Liver (tissue), 9 donors: ENCODE measurements around the gene CUBN. TPM values are rescaled to one million over a fixed set of nuclear protein-coding genes. Genes with fewer than 3 reads are reported as not detected.

ENCODE experiments used
- DNase-seq: peaks from one replicate; pipeline ENCODE4 v3.0.0-alpha.2; 2017; ENCODE audit warnings: low spot score
- H3K27ac ChIP-seq, 2 donors: one replicate each; pipeline ENCODE4 v1.7.0; 2013; ENCODE audit warnings: inconsistent platforms in 2 of 2, low read length in 2 of 2, control low read depth in 1 of 2, low read depth in 1 of 2, mild to moderate bottlenecking in 1 of 2
- H3K27me3 ChIP-seq, 4 donors: one replicate each; pipeline versions ENCODE4 v1.6.1 to v1.7.0; 2013; ENCODE audit warnings: low read length in 3 of 4, inconsistent platforms in 1 of 4, mild to moderate bottlenecking in 1 of 4, moderate library complexity in 1 of 4; ENCODE audit not compliant: control insufficient read depth in 4 of 4, insufficient read depth in 4 of 4
- H3K36me3 ChIP-seq, 4 donors: one replicate each; pipeline versions ENCODE4 v1.6.1 to v1.7.0; 2013; ENCODE audit warnings: low read length in 3 of 4, mild to moderate bottlenecking in 3 of 4, low read depth in 1 of 4, moderate library complexity in 1 of 4; ENCODE audit not compliant: control insufficient read depth in 4 of 4, insufficient read depth in 3 of 4
- H3K4me1 ChIP-seq, 4 donors: one replicate each; pipeline versions ENCODE4 v1.6.1 to v1.7.0; 2013; ENCODE audit warnings: low read length in 3 of 4, mild to moderate bottlenecking in 3 of 4, moderate library complexity in 1 of 4; ENCODE audit not compliant: control insufficient read depth in 4 of 4, insufficient read depth in 4 of 4
- H3K4me3 ChIP-seq, 3 donors: one replicate each; pipeline versions ENCODE4 v1.6.1 to v1.7.0; 2013; ENCODE audit warnings: low read length in 3 of 3, control low read depth in 1 of 3, low read depth in 1 of 3, mild to moderate bottlenecking in 1 of 3
- H3K9ac ChIP-seq, 2 donors: one replicate each; pipeline ENCODE4 v1.7.0; 2013; ENCODE audit warnings: low read length in 2 of 2, mild to moderate bottlenecking in 2 of 2, moderate library complexity in 2 of 2, control low read depth in 1 of 2, low read depth in 1 of 2
- H3K9me3 ChIP-seq, 4 donors: one replicate each; pipeline versions ENCODE4 v1.6.1 to v1.7.0; 2013; ENCODE audit warnings: low read length in 3 of 4; ENCODE audit not compliant: control insufficient read depth in 4 of 4
- FOXA1 ChIP-seq: IDR thresholded peaks from 2 replicates; pipeline ENCODE4 v1.6.1; 2016; ENCODE audit warnings: antibody characterized with exemption
- GABPA ChIP-seq, 2 donors: IDR thresholded peaks in 1 of 2; conservative IDR thresholded peaks in 1 of 2; 2 replicates each; pipeline ENCODE4 v1.6.1; 2016; ENCODE audit warnings: antibody characterized with exemption in 2 of 2, mild to moderate bottlenecking in 1 of 2, moderate library complexity in 1 of 2
- HNF4A ChIP-seq, 2 donors: conservative IDR thresholded peaks; 2 replicates each; pipeline ENCODE4 v1.6.1; 2016; ENCODE audit warnings: antibody characterized with exemption in 2 of 2, mild to moderate bottlenecking in 2 of 2
- HNF4G ChIP-seq: IDR thresholded peaks from 2 replicates; pipeline ENCODE4 v1.6.1; 2016; ENCODE audit warnings: antibody characterized with exemption
- JUND ChIP-seq, 2 donors: IDR thresholded peaks; 2 replicates each; pipeline ENCODE4 v1.6.1; 2016; ENCODE audit warnings: antibody characterized with exemption in 2 of 2
- NR2F2 ChIP-seq: IDR thresholded peaks from 2 replicates; pipeline ENCODE4 v1.6.1; 2016; ENCODE audit warnings: antibody characterized with exemption
- SP1 ChIP-seq: IDR thresholded peaks from 2 replicates; pipeline ENCODE4 v1.6.1; 2018; ENCODE audit warnings: antibody characterized with exemption, mild to moderate bottlenecking
- YY1 ChIP-seq: IDR thresholded peaks from 2 replicates; pipeline ENCODE4 v1.6.1; 2016; ENCODE audit warnings: antibody characterized with exemption, mild to moderate bottlenecking
- WGBS: extraction: QIAGEN DNeasy Blood & Tissue Kit; methylation state at CpG from one replicate; pipeline ENCODE4 v1.1.7; 2013; 5-methylcytosine and 5-hydroxymethylcytosine counted together
- polyA plus RNA-seq, 2 donors: library from polyadenylated mRNA; stranded (reverse) in 1 of 2; unstranded in 1 of 2; fragments of 200-250 nt in 1 of 2; fragments of >200 nt in 1 of 2; fragmentation: Nextera tagmentation in 1 of 2; extraction: Ambion mirVana in 1 of 2; gene quantifications; one replicate each; pipeline versions ENCODE4 v1.2.1 to v1.2.3, GENCODE V29; 2013 to 2015
- total RNA-seq, 2 donors: library from RNA; depleted of rRNA; stranded (reverse); fragments of >200 nt; gene quantifications; one replicate each; pipeline ENCODE4 v1.2.3, GENCODE V29; 2014
- TF ChIP-seq, protein P1 (sequence below): IDR thresholded peaks from 2 replicates; pipeline ENCODE4 v1.6.1; 2016; ENCODE audit warnings: antibody characterized with exemption
- TF ChIP-seq, protein P2 (sequence below): IDR thresholded peaks from 2 replicates; pipeline ENCODE4 v1.6.1; 2016; ENCODE audit warnings: antibody characterized with exemption
- TF ChIP-seq, protein P3 (sequence below): IDR thresholded peaks from 2 replicates; pipeline ENCODE4 v1.6.1; 2016; ENCODE audit warnings: antibody characterized with exemption
- TF ChIP-seq, protein P4 (sequence below): IDR thresholded peaks from 2 replicates; pipeline ENCODE4 v1.6.1; 2016; ENCODE audit warnings: antibody characterized with exemption, mild to moderate bottlenecking
- donor health status: healthy.
- donor health status: healthy.
- donor health status: healthy.
- donor health status: healthy.
- donor health status: healthy.

The CUBN gene
- total and polyA plus RNA-seq, 4 donors = 0.01 to 0.67 (median 0.30) TPM

DNA sequence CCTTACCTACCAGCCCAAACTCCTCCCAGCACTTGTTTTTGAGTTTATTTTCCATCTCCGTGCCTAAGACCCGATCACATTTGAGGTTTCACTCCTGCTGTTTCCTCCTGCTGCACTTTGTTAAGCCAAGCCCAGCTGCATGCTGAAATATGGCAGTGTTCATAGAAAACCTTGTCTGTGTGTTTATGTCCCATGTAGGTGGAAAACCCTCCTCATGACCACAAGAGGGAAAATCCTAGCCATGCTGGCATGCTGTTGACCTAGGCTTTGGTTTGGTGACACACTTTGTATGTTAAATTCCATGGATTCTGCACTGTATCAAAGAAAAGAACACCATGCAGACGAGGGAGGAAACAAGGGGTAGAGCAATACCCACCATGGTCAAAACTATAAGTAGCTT, 154.4 kb downstream of the CUBN start:
- Histone ChIP-seq H3K4me3 (no peak overlapping the region), H3K27ac (no peak overlapping the region), H3K36me3 (no peaks in the 10 kb centered on the region), H3K27me3 (no peaks in the 10 kb centered on the region), H3K9me3 (no peaks in the 10 kb centered on the region), H3K4me1 (no peaks in the 10 kb centered on the region), H3K9ac (no peak overlapping the region)
- DNase-seq = no peak
- TF ChIP-seq, protein P1, sequence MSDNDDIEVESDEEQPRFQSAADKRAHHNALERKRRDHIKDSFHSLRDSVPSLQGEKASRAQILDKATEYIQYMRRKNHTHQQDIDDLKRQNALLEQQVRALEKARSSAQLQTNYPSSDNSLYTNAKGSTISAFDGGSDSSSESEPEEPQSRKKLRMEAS = no peak
- TF ChIP-seq GABPA (IDR thresholded peaks at IDR 0.05 in 1 of 2, conservative IDR thresholded peaks at IDR 0.05 in 1 of 2) (no peak), NR2F2 (no peak), YY1 (no peak), HNF4G (no peak), JUND (IDR thresholded peaks at IDR 0.05) (no peak), HNF4A (conservative IDR thresholded peaks at IDR 0.05) (no peak)
- TF ChIP-seq, protein P2, sequence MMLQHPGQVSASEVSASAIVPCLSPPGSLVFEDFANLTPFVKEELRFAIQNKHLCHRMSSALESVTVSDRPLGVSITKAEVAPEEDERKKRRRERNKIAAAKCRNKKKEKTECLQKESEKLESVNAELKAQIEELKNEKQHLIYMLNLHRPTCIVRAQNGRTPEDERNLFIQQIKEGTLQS = no peak
- TF ChIP-seq, protein P3, sequence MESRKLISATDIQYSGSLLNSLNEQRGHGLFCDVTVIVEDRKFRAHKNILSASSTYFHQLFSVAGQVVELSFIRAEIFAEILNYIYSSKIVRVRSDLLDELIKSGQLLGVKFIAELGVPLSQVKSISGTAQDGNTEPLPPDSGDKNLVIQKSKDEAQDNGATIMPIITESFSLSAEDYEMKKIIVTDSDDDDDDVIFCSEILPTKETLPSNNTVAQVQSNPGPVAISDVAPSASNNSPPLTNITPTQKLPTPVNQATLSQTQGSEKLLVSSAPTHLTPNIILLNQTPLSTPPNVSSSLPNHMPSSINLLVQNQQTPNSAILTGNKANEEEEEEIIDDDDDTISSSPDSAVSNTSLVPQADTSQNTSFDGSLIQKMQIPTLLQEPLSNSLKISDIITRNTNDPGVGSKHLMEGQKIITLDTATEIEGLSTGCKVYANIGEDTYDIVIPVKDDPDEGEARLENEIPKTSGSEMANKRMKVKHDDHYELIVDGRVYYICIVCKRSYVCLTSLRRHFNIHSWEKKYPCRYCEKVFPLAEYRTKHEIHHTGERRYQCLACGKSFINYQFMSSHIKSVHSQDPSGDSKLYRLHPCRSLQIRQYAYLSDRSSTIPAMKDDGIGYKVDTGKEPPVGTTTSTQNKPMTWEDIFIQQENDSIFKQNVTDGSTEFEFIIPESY = no peak
- WGBS = 79% methylated on average over 3 of the region's 3 CpGs

DNA sequence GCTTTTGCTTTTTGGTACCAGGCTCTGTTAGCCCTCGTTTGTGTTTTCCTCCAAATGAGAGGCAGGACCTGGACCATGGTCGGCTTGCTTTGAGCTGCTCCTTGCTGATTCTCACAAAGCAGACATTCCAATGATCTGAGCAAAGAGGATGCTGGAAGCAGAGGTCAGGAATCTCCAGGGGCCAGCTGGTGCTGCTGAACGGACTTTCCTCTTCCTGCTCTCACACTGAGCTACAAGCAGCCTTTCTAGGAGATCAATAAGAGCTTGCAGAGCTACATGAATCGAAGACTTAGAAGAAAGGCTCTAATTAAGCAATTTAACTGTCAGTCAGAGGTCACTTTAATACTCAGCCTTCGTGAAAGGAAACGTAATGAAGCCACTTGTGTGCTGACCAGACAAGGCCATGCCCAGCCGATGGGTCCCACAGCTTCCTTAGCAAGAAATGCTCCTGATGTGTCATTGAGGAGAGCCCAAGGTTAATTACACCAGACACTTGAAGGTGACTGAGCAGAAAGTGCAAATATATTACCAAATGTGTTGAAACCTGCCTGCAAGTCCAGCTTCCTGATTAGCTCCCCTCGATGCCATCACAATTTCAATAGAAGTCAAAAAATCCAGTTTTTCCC, 161.1 kb downstream of the CUBN start:
- DNase-seq = no peak
- H3K27ac ChIP-seq = no peak overlapping the region

More for the DNA sequence above, 161.1 kb downstream of the CUBN start:
- no peaks in the 10 kb centered on the region for H3K4me1 ChIP-seq
- TF ChIP-seq, protein P1 = no peak
- peak; percentile 70 for TF ChIP-seq NR2F2
- peak in 1 of 2 donors; percentile 17 for TF ChIP-seq JUND (IDR thresholded peaks at IDR 0.05)
- no peak for TF ChIP-seq FOXA1
- TF ChIP-seq SP1 = no peak
- TF ChIP-seq, protein P4, sequence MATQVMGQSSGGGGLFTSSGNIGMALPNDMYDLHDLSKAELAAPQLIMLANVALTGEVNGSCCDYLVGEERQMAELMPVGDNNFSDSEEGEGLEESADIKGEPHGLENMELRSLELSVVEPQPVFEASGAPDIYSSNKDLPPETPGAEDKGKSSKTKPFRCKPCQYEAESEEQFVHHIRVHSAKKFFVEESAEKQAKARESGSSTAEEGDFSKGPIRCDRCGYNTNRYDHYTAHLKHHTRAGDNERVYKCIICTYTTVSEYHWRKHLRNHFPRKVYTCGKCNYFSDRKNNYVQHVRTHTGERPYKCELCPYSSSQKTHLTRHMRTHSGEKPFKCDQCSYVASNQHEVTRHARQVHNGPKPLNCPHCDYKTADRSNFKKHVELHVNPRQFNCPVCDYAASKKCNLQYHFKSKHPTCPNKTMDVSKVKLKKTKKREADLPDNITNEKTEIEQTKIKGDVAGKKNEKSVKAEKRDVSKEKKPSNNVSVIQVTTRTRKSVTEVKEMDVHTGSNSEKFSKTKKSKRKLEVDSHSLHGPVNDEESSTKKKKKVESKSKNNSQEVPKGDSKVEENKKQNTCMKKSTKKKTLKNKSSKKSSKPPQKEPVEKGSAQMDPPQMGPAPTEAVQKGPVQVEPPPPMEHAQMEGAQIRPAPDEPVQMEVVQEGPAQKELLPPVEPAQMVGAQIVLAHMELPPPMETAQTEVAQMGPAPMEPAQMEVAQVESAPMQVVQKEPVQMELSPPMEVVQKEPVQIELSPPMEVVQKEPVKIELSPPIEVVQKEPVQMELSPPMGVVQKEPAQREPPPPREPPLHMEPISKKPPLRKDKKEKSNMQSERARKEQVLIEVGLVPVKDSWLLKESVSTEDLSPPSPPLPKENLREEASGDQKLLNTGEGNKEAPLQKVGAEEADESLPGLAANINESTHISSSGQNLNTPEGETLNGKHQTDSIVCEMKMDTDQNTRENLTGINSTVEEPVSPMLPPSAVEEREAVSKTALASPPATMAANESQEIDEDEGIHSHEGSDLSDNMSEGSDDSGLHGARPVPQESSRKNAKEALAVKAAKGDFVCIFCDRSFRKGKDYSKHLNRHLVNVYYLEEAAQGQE = no peak
- peak overlapping the region in 1 of 2 donors; percentile 13 for H3K9ac ChIP-seq
- H3K27me3 ChIP-seq = no peaks in the 10 kb centered on the region
- no peak overlapping the region for H3K4me3 ChIP-seq
- no peaks in the 10 kb centered on the region for H3K9me3 ChIP-seq
- no peaks in the 10 kb centered on the region for H3K36me3 ChIP-seq
- WGBS = 42% methylated on average over 8 of the region's 8 CpGs
